WTC11 (cell line): ENCODE results near the gene C13orf46. TPM values are rescaled to one million over a fixed set of nuclear protein-coding genes. Genes with fewer than 3 reads are reported as not detected.

ENCODE experiments used
- ATAC-seq: fragments of 200-7000 bp; cut with Tn5 transposase; 2 replicates; pipeline ENCODE4 v1.10.0; 2021; ENCODE audit warnings: mild to moderate bottlenecking, moderate library complexity
- CTCF ChIA-PET: fragments of 300-600 bp; sonication (Branson Sonifier 250); formaldehyde crosslinking; loops from one replicate; lab custom pipeline; 2021; ENCODE audit warnings: antibody characterized with exemption; lab: Charles Lee
- POLR2A ChIA-PET: fragments of 350-600 bp; sonication (Branson Sonifier 250); formaldehyde crosslinking; loops from one replicate; lab custom pipeline; 2021; ENCODE audit warnings: antibody characterized with exemption; lab: Charles Lee
- DNase-seq: peaks from one replicate; pipeline ENCODE4 v3.0.0; 2021; ENCODE audit warnings: low spot score
- H3K27ac Mint-ChIP-seq: 2 replicates; pipeline ENCODE4 v1.8.0; 2021; ENCODE audit warnings: mixed read lengths
- H3K27me3 Mint-ChIP-seq: 2 replicates; pipeline ENCODE4 v1.8.0; 2021; ENCODE audit warnings: low read depth, mild to moderate bottlenecking, moderate library complexity, mixed read lengths
- H3K36me3 Mint-ChIP-seq: 2 replicates; pipeline ENCODE4 v1.8.0; 2021; ENCODE audit warnings: mixed read lengths
- H3K4me1 Mint-ChIP-seq: 2 replicates; pipeline ENCODE4 v1.8.0; 2022; ENCODE audit warnings: mixed read lengths
- H3K4me3 Mint-ChIP-seq: 2 replicates; pipeline ENCODE4 v1.8.0; 2021; ENCODE audit warnings: mild to moderate bottlenecking, moderate library complexity, mixed read lengths
- H3K9me3 Mint-ChIP-seq: 2 replicates; pipeline ENCODE4 v1.8.0; 2021; ENCODE audit warnings: mixed read lengths
- ATF1 ChIP-seq: sonication (generic); formaldehyde crosslinking; IDR thresholded peaks from 2 replicates; pipeline ENCODE4 v1.8.1; 2023; ENCODE audit warnings: mild to moderate bottlenecking, moderate library complexity, missing genetic modification reagents
- GABPB1 ChIP-seq: sonication (generic); formaldehyde crosslinking; IDR thresholded peaks from 2 replicates; pipeline ENCODE4 v1.8.1; 2023; ENCODE audit warnings: mild to moderate bottlenecking, missing genetic modification reagents
- GRHL2 ChIP-seq: fragments of 250-450 bp; sonication (Bioruptor Pico); IDR thresholded peaks from 2 replicates; pipeline ENCODE4 v1.8.0; 2022; ENCODE audit warnings: mild to moderate bottlenecking, moderate library complexity; ENCODE audit not compliant: insufficient replicate concordance, severe bottlenecking
- JAZF1 ChIP-seq: fragments of 250-450 bp; sonication (Bioruptor Pico); IDR thresholded peaks from 2 replicates; pipeline ENCODE4 v1.9.0; 2021; ENCODE audit warnings: moderate library complexity, mild to moderate bottlenecking, inconsistent platforms
- JUN ChIP-seq: sonication (generic); formaldehyde crosslinking; IDR thresholded peaks from 2 replicates; pipeline ENCODE4 v1.8.0; 2023; ENCODE audit warnings: mild to moderate bottlenecking, missing genetic modification reagents
- MXD4 ChIP-seq: fragments of 250-450 bp; sonication (Bioruptor Pico); IDR thresholded peaks from 2 replicates; pipeline ENCODE4 v1.8.0; 2021; ENCODE audit warnings: mild to moderate bottlenecking, moderate library complexity, borderline replicate concordance
- NFE2L1 ChIP-seq: sonication (generic); formaldehyde crosslinking; IDR thresholded peaks from 2 replicates; pipeline ENCODE4 v1.8.1; 2023; ENCODE audit warnings: missing genetic modification reagents
- SMAD3 ChIP-seq: sonication (generic); formaldehyde crosslinking; IDR thresholded peaks from 2 replicates; pipeline ENCODE4 v1.8.0; 2022; ENCODE audit warnings: missing genetic modification reagents, mild to moderate bottlenecking, borderline replicate concordance
- SMAD4 ChIP-seq: sonication (generic); formaldehyde crosslinking; IDR thresholded peaks from 2 replicates; pipeline ENCODE4 v1.8.0; 2022; ENCODE audit warnings: mild to moderate bottlenecking, missing genetic modification reagents
- SP1 ChIP-seq: sonication (generic); formaldehyde crosslinking; conservative IDR thresholded peaks from 2 replicates; pipeline ENCODE4 v1.8.1; 2022; ENCODE audit warnings: missing genetic modification reagents
- TEAD4 ChIP-seq: sonication (generic); formaldehyde crosslinking; IDR thresholded peaks from 2 replicates; pipeline ENCODE4 v1.8.0; 2022; ENCODE audit warnings: mild to moderate bottlenecking, missing genetic modification reagents
- TP53 ChIP-seq: sonication (generic); formaldehyde crosslinking; IDR thresholded peaks from 2 replicates; pipeline ENCODE4 v1.8.1; 2023; ENCODE audit warnings: mild to moderate bottlenecking, missing genetic modification reagents
- ZNF138 ChIP-seq: sonication (generic); formaldehyde crosslinking; conservative IDR thresholded peaks from 2 replicates; pipeline ENCODE4 v1.8.1; 2022; ENCODE audit warnings: mild to moderate bottlenecking, moderate library complexity, missing genetic modification reagents
- ZNF219 ChIP-seq: sonication (generic); formaldehyde crosslinking; IDR thresholded peaks from 2 replicates; pipeline ENCODE4 v1.8.0; 2023; ENCODE audit warnings: missing genetic modification reagents, mild to moderate bottlenecking, borderline replicate concordance
- ZNF232 ChIP-seq: sonication (generic); formaldehyde crosslinking; IDR thresholded peaks from 2 replicates; pipeline ENCODE4 v1.8.0; 2022; ENCODE audit warnings: mild to moderate bottlenecking, missing genetic modification reagents
- ZNF423 ChIP-seq: fragments of 250-450 bp; sonication (Bioruptor Pico); IDR thresholded peaks from 2 replicates; pipeline ENCODE4 v2.1.2; 2022; ENCODE audit warnings: mild to moderate bottlenecking, moderate library complexity
- ZNF671 ChIP-seq: fragments of 250-450 bp; sonication (Bioruptor Pico); IDR thresholded peaks from 2 replicates; pipeline ENCODE4 v1.8.0; 2021; ENCODE audit warnings: mild to moderate bottlenecking
- total RNA-seq: library from RNA; stranded (reverse); gene quantifications from 3 replicates; pipeline ENCODE4 v1.2.3, GENCODE V29; 2021
- TF ChIP-seq, protein P1 (sequence below): sonication (generic); formaldehyde crosslinking; IDR thresholded peaks from 2 replicates; pipeline ENCODE4 v1.8.0; 2023; ENCODE audit warnings: missing genetic modification reagents
- TF ChIP-seq, protein P2 (sequence below): sonication (generic); formaldehyde crosslinking; IDR thresholded peaks from 2 replicates; pipeline ENCODE4 v1.8.1; 2022; ENCODE audit warnings: low read depth, missing genetic modification reagents, borderline replicate concordance
- TF ChIP-seq, protein P3 (sequence below): sonication (generic); formaldehyde crosslinking; IDR thresholded peaks from 2 replicates; pipeline ENCODE4 v1.8.1; 2022; ENCODE audit warnings: mild to moderate bottlenecking, missing genetic modification reagents, moderate library complexity, borderline replicate concordance
- TF ChIP-seq, protein P4 (sequence below): sonication (generic); formaldehyde crosslinking; IDR thresholded peaks from 2 replicates; pipeline ENCODE4 v1.8.0; 2022; ENCODE audit warnings: mild to moderate bottlenecking, missing genetic modification reagents
- TF ChIP-seq, protein P5 (sequence below): sonication (generic); formaldehyde crosslinking; IDR thresholded peaks from 2 replicates; pipeline ENCODE4 v1.8.1; 2023; ENCODE audit warnings: mild to moderate bottlenecking, missing genetic modification reagents
- TF ChIP-seq, protein P6 (sequence below): sonication (generic); formaldehyde crosslinking; conservative IDR thresholded peaks from 2 replicates; pipeline ENCODE4 v1.8.1; 2022; ENCODE audit warnings: mild to moderate bottlenecking, missing genetic modification reagents
- TF ChIP-seq, protein P7 (sequence below): sonication (generic); formaldehyde crosslinking; IDR thresholded peaks from 2 replicates; pipeline ENCODE4 v1.8.1; 2023; ENCODE audit warnings: mild to moderate bottlenecking, moderate library complexity, missing genetic modification reagents
- TF ChIP-seq, protein P8 (sequence below): sonication (generic); formaldehyde crosslinking; IDR thresholded peaks from 2 replicates; pipeline ENCODE4 v1.8.0; 2022; ENCODE audit warnings: mild to moderate bottlenecking, missing genetic modification reagents
- TF ChIP-seq, protein P9 (sequence below): fragments of 200-600 bp; IDR thresholded peaks from 2 replicates; pipeline ENCODE4 v1.8.0; 2022; ENCODE audit warnings: antibody characterized with exemption

The C13orf46 gene
- total RNA-seq, 1 experiment from 2014 or later: 0.50 TPM

DNA sequence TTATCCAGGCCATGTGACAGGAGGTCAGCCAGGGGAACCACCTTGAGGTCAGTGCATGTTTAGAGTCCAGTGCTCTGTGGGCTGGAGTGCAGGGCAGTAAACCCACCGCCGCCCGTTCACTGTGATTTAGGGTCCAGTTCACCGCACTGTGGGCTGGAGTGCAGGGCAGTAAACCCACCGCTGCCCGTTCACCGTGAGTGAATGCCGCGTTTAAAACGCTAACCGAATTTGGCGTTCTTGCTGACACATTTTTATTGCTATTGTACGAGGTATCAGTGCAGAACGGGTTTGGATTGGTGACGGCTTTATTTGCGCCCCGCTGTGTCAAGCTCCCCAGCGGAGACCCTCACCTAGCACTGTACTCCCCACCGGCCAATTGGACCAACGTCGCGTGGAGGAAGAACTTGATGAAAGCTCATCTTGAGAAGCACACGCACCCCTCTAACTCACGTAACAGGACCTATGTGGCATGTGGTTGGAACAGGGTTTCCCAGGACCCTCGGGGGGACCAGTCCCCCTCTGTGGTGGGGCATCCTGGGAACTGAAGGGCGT is 27.9 kb downstream of the C13orf46 start:
- no peaks in the 10 kb centered on the region for H3K27me3 Mint-ChIP-seq
- H3K36me3 Mint-ChIP-seq: no peaks in the 10 kb centered on the region
- H3K27ac Mint-ChIP-seq: no peak overlapping the region
- no peak overlapping the region for H3K4me3 Mint-ChIP-seq
- H3K9me3 Mint-ChIP-seq: no peaks in the 10 kb centered on the region
- no peak for DNase-seq
- POLR2A ChIA-PET: no interaction called here
- H3K4me1 Mint-ChIP-seq: no peaks in the 10 kb centered on the region
- ATAC-seq: no peak
- TF ChIP-seq, protein P1, sequence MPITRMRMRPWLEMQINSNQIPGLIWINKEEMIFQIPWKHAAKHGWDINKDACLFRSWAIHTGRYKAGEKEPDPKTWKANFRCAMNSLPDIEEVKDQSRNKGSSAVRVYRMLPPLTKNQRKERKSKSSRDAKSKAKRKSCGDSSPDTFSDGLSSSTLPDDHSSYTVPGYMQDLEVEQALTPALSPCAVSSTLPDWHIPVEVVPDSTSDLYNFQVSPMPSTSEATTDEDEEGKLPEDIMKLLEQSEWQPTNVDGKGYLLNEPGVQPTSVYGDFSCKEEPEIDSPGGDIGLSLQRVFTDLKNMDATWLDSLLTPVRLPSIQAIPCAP: no peak
- TF ChIP-seq ZNF671 (CRISPR knock-in tag): no peak
- TF ChIP-seq, protein P2, sequence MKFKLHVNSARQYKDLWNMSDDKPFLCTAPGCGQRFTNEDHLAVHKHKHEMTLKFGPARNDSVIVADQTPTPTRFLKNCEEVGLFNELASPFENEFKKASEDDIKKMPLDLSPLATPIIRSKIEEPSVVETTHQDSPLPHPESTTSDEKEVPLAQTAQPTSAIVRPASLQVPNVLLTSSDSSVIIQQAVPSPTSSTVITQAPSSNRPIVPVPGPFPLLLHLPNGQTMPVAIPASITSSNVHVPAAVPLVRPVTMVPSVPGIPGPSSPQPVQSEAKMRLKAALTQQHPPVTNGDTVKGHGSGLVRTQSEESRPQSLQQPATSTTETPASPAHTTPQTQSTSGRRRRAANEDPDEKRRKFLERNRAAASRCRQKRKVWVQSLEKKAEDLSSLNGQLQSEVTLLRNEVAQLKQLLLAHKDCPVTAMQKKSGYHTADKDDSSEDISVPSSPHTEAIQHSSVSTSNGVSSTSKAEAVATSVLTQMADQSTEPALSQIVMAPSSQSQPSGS: no peak
- TF ChIP-seq MXD4: no peak
- TF ChIP-seq, protein P3, sequence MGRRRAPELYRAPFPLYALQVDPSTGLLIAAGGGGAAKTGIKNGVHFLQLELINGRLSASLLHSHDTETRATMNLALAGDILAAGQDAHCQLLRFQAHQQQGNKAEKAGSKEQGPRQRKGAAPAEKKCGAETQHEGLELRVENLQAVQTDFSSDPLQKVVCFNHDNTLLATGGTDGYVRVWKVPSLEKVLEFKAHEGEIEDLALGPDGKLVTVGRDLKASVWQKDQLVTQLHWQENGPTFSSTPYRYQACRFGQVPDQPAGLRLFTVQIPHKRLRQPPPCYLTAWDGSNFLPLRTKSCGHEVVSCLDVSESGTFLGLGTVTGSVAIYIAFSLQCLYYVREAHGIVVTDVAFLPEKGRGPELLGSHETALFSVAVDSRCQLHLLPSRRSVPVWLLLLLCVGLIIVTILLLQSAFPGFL: no peak
- TF ChIP-seq, protein P4, sequence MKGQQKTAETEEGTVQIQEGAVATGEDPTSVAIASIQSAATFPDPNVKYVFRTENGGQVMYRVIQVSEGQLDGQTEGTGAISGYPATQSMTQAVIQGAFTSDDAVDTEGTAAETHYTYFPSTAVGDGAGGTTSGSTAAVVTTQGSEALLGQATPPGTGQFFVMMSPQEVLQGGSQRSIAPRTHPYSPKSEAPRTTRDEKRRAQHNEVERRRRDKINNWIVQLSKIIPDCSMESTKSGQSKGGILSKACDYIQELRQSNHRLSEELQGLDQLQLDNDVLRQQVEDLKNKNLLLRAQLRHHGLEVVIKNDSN (CRISPR knock-in tag): no peak
- no peak for TF ChIP-seq JUN (CRISPR knock-in tag)
- no peak for TF ChIP-seq ZNF423 (CRISPR knock-in tag)
- TF ChIP-seq, protein P5, sequence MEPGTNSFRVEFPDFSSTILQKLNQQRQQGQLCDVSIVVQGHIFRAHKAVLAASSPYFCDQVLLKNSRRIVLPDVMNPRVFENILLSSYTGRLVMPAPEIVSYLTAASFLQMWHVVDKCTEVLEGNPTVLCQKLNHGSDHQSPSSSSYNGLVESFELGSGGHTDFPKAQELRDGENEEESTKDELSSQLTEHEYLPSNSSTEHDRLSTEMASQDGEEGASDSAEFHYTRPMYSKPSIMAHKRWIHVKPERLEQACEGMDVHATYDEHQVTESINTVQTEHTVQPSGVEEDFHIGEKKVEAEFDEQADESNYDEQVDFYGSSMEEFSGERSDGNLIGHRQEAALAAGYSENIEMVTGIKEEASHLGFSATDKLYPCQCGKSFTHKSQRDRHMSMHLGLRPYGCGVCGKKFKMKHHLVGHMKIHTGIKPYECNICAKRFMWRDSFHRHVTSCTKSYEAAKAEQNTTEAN (CRISPR knock-in tag): no peak
- TF ChIP-seq, protein P6, sequence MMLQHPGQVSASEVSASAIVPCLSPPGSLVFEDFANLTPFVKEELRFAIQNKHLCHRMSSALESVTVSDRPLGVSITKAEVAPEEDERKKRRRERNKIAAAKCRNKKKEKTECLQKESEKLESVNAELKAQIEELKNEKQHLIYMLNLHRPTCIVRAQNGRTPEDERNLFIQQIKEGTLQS (CRISPR knock-in tag): no peak
- CTCF ChIA-PET: no interaction called here

DNA sequence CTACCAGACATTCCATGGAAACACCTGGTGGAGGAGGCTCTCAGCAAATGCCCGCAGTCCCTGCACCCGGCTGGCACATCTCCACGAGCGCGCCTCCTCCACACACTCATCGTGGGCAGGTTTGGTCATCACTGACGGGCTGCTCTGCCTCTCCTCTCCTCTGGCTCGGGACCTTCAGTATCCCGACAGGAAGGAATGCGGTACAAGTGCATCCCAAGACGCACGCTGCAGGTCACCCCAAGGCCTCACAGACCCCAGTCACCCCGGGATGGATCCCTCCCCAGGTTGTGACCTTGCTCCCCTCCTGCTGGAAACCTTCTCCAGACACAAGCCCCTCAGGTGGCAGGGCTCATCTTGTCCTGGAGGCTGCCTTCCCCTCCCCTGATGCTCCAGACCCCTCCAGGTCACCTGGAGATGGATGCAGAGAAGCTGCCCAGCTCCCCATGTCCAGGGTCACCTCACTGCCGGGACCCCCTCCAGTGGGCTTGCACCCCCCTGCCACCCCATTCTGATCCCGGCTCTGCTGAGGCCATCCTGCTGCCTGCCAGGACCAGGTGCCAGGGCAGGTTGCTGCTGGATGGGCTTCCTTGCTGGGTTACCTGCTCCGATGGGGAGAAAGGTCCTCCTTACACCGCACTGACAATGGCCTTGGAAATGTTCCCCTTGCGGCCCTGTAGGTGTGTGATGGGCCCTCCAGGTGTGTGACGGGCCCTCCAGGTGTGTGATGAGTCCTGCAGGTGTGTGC is 29.9 kb downstream of the C13orf46 start:
- H3K4me1 Mint-ChIP-seq: no peaks in the 10 kb centered on the region
- no peaks in the 10 kb centered on the region for H3K36me3 Mint-ChIP-seq
- no peak overlapping the region for H3K4me3 Mint-ChIP-seq
- no peak overlapping the region for H3K27ac Mint-ChIP-seq
- H3K27me3 Mint-ChIP-seq: no peaks in the 10 kb centered on the region
- H3K9me3 Mint-ChIP-seq: no peaks in the 10 kb centered on the region
- ATAC-seq (no peak), DNase-seq (no peak)
- POLR2A ChIA-PET: no interaction called here
- CTCF ChIA-PET: no interaction called here
- TF ChIP-seq, protein P7, sequence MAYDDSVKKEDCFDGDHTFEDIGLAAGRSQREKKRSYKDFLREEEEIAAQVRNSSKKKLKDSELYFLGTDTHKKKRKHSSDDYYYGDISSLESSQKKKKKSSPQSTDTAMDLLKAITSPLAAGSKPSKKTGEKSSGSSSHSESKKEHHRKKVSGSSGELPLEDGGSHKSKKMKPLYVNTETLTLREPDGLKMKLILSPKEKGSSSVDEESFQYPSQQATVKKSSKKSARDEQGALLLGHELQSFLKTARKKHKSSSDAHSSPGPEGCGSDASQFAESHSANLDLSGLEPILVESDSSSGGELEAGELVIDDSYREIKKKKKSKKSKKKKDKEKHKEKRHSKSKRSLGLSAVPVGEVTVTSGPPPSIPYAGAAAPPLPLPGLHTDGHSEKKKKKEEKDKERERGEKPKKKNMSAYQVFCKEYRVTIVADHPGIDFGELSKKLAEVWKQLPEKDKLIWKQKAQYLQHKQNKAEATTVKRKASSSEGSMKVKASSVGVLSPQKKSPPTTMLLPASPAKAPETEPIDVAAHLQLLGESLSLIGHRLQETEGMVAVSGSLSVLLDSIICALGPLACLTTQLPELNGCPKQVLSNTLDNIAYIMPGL: no peak
- no peak for TF ChIP-seq SP1 (CRISPR knock-in tag)
- no peak for TF ChIP-seq ZNF219
- TF ChIP-seq GRHL2 (CRISPR knock-in tag): no peak
- TF ChIP-seq, protein P8, sequence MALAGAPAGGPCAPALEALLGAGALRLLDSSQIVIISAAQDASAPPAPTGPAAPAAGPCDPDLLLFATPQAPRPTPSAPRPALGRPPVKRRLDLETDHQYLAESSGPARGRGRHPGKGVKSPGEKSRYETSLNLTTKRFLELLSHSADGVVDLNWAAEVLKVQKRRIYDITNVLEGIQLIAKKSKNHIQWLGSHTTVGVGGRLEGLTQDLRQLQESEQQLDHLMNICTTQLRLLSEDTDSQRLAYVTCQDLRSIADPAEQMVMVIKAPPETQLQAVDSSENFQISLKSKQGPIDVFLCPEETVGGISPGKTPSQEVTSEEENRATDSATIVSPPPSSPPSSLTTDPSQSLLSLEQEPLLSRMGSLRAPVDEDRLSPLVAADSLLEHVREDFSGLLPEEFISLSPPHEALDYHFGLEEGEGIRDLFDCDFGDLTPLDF (CRISPR knock-in tag): no peak
- TF ChIP-seq ZNF138 (CRISPR knock-in tag): no peak
- TF ChIP-seq ZNF671 (CRISPR knock-in tag): no peak
- TF ChIP-seq JAZF1 (CRISPR knock-in tag): no peak
- TF ChIP-seq TP53 (CRISPR knock-in tag): no peak
- TF ChIP-seq GABPB1 (CRISPR knock-in tag): no peak
- TF ChIP-seq SMAD4: no peak
- no peak for TF ChIP-seq SMAD3 (CRISPR knock-in tag)
- no peak for TF ChIP-seq TEAD4
- TF ChIP-seq ZNF232 (CRISPR knock-in tag): no peak
- TF ChIP-seq ATF1 (CRISPR knock-in tag): no peak
- TF ChIP-seq, protein P9, sequence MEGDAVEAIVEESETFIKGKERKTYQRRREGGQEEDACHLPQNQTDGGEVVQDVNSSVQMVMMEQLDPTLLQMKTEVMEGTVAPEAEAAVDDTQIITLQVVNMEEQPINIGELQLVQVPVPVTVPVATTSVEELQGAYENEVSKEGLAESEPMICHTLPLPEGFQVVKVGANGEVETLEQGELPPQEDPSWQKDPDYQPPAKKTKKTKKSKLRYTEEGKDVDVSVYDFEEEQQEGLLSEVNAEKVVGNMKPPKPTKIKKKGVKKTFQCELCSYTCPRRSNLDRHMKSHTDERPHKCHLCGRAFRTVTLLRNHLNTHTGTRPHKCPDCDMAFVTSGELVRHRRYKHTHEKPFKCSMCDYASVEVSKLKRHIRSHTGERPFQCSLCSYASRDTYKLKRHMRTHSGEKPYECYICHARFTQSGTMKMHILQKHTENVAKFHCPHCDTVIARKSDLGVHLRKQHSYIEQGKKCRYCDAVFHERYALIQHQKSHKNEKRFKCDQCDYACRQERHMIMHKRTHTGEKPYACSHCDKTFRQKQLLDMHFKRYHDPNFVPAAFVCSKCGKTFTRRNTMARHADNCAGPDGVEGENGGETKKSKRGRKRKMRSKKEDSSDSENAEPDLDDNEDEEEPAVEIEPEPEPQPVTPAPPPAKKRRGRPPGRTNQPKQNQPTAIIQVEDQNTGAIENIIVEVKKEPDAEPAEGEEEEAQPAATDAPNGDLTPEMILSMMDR: no peak
- no peak for TF ChIP-seq NFE2L1 (CRISPR knock-in tag)
